DOHH2 (cell line): Measurements from ENCODE around the gene CLDN1.

Experiments
- H3F3A ChIP-seq: fragments of 200-600 bp; sonication (generic), shearing (Covaris generic); 2 replicates; pipeline ENCODE4 v1.6.0; 2016; ENCODE audit warnings: antibody characterized with exemption, mild to moderate bottlenecking; ENCODE audit not compliant: control insufficient read depth, insufficient read depth
- H3K27ac ChIP-seq: fragments of 200-600 bp; sonication (generic); 2 replicates; pipeline ENCODE4 v1.5.1; 2014; ENCODE audit warnings: low read depth, mild to moderate bottlenecking, low read length, moderate library complexity
- H3K27me3 ChIP-seq: fragments of 200-600 bp; sonication (generic); 2 replicates; pipeline ENCODE4 v1.6.1; 2014; ENCODE audit warnings: mild to moderate bottlenecking, low read length, mixed read lengths; ENCODE audit not compliant: control insufficient read depth
- H3K36me3 ChIP-seq: fragments of 200-600 bp; sonication (generic); 2 replicates; pipeline ENCODE4 v1.6.1; 2014; ENCODE audit warnings: mild to moderate bottlenecking, low read length, moderate library complexity, mixed read lengths; ENCODE audit not compliant: control insufficient read depth
- H3K4me1 ChIP-seq: fragments of 200-600 bp; sonication (generic); 2 replicates; pipeline ENCODE4 v1.6.1; 2014; ENCODE audit warnings: mild to moderate bottlenecking, low read length, mixed read lengths; ENCODE audit not compliant: control insufficient read depth
- H3K4me2 ChIP-seq: fragments of 200-600 bp; sonication (generic); 2 replicates; pipeline ENCODE4 v1.6.0; 2014; ENCODE audit warnings: mild to moderate bottlenecking, low read length, moderate library complexity
- H3K4me3 ChIP-seq: fragments of 200-600 bp; sonication (generic); 2 replicates; pipeline ENCODE4 v1.5.1; 2014; ENCODE audit warnings: mild to moderate bottlenecking, low read length, mixed read lengths
- H3K79me2 ChIP-seq: fragments of 200-600 bp; sonication (generic); 2 replicates; pipeline ENCODE4 v1.6.1; 2014; ENCODE audit warnings: mild to moderate bottlenecking, low read length, mixed read lengths; ENCODE audit not compliant: control insufficient read depth
- H3K9me2 ChIP-seq: fragments of 200-600 bp; sonication (generic); replicated peaks from 2 replicates; pipeline ENCODE4 v1.6.1; 2014; ENCODE audit warnings: mild to moderate bottlenecking, low read length, mixed read lengths; ENCODE audit not compliant: control insufficient read depth
- H3K9me3 ChIP-seq: fragments of 200-600 bp; sonication (generic); 2 replicates; pipeline ENCODE4 v1.6.1; 2014; ENCODE audit warnings: antibody characterized with exemption, low read length, mixed read lengths; ENCODE audit not compliant: control insufficient read depth, insufficient read depth
- H4K20me1 ChIP-seq: fragments of 200-600 bp; sonication (generic); 2 replicates; pipeline ENCODE4 v1.6.0; 2014; ENCODE audit warnings: low read depth, mild to moderate bottlenecking, antibody characterized with exemption, low read length, moderate library complexity; ENCODE audit not compliant: control insufficient read depth, insufficient read depth
- EZH2phosphoT487 ChIP-seq: fragments of 200-600 bp; sonication (generic); IDR thresholded peaks from 2 replicates; pipeline ENCODE4 v1.6.1; 2017; ENCODE audit warnings: borderline replicate concordance, mild to moderate bottlenecking, antibody characterized with exemption, low read length, moderate library complexity, mixed read lengths
- TF ChIP-seq, protein P1 (sequence below): fragments of 200-600 bp; sonication (generic); IDR thresholded peaks from one replicate; pipeline ENCODE4 v1.5.1; 2014; ENCODE audit warnings: antibody characterized with exemption, mild to moderate bottlenecking, low read depth, low read length; ENCODE audit not compliant: poor library complexity, severe bottlenecking

The CLDN1 gene

GRCh38 chr3:190369668-190370295 lies 47.5 kb upstream of the CLDN1 start:
- Histone ChIP-seq H3K27me3 (no peaks in the 10 kb centered on the region), H3K36me3 (no peaks in the 10 kb centered on the region), H3K9me2 (no peaks in the 10 kb centered on the region), H4K20me1 (no peaks in the 10 kb centered on the region), H3K4me3 (no peak overlapping the region), H3K9me3 (no peaks in the 10 kb centered on the region), H3K4me1 (no peaks in the 10 kb centered on the region), H3K79me2 (no peaks in the 10 kb centered on the region), H3K4me2 (no peak overlapping the region), H3F3A (no peaks in the 10 kb centered on the region), H3K27ac (no peak overlapping the region)
- TF ChIP-seq EZH2phosphoT487, result no peak
- TF ChIP-seq, protein P1, sequence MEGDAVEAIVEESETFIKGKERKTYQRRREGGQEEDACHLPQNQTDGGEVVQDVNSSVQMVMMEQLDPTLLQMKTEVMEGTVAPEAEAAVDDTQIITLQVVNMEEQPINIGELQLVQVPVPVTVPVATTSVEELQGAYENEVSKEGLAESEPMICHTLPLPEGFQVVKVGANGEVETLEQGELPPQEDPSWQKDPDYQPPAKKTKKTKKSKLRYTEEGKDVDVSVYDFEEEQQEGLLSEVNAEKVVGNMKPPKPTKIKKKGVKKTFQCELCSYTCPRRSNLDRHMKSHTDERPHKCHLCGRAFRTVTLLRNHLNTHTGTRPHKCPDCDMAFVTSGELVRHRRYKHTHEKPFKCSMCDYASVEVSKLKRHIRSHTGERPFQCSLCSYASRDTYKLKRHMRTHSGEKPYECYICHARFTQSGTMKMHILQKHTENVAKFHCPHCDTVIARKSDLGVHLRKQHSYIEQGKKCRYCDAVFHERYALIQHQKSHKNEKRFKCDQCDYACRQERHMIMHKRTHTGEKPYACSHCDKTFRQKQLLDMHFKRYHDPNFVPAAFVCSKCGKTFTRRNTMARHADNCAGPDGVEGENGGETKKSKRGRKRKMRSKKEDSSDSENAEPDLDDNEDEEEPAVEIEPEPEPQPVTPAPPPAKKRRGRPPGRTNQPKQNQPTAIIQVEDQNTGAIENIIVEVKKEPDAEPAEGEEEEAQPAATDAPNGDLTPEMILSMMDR, result no peak

GRCh38 chr3:190368881-190369280 lies 46.6 kb upstream of the CLDN1 start:
- Histone ChIP-seq H3K4me2 (no peak overlapping the region), H3K27me3 (no peaks in the 10 kb centered on the region), H3F3A (no peaks in the 10 kb centered on the region), H3K79me2 (no peaks in the 10 kb centered on the region), H3K9me3 (no peaks in the 10 kb centered on the region), H3K4me1 (no peaks in the 10 kb centered on the region), H3K27ac (no peak overlapping the region), H4K20me1 (no peaks in the 10 kb centered on the region), H3K4me3 (no peak overlapping the region), H3K36me3 (no peaks in the 10 kb centered on the region), H3K9me2 (no peaks in the 10 kb centered on the region)
- TF ChIP-seq, protein P1, result no peak
- no peak for TF ChIP-seq EZH2phosphoT487

GRCh38 chr3:190366133-190366532 lies 43.9 kb upstream of the CLDN1 start:
- Histone ChIP-seq H3K79me2 (no peaks in the 10 kb centered on the region), H3K9me3 (no peaks in the 10 kb centered on the region), H3K27ac (no peak overlapping the region), H3K4me3 (no peak overlapping the region), H3K36me3 (no peaks in the 10 kb centered on the region), H3K4me2 (no peak overlapping the region), H3K9me2 (no peaks in the 10 kb centered on the region), H3F3A (no peaks in the 10 kb centered on the region), H3K4me1 (no peaks in the 10 kb centered on the region), H3K27me3 (no peaks in the 10 kb centered on the region), H4K20me1 (no peaks in the 10 kb centered on the region)
- TF ChIP-seq, protein P1, result no peak
- TF ChIP-seq EZH2phosphoT487, result no peak
